Nephron (organoid): Measurements from ENCODE around the gene DGKI.
"Not testable (repeated sequence)": the region's sequence is repeated elsewhere in the genome, so short reads cannot be mapped to it uniquely, and the experiment has no call there.

Experiments used
- H3K27ac Mint-ChIP-seq, 3 experiments: 2 replicates each; pipeline ENCODE4 v1.8.0; 2020; ENCODE audit warnings: mixed read lengths in 3 of 3, mild to moderate bottlenecking in 2 of 3, moderate library complexity in 1 of 3
- H3K27me3 Mint-ChIP-seq: 2 replicates; pipeline ENCODE4 v1.8.0; 2021; ENCODE audit warnings: low read depth, mild to moderate bottlenecking, moderate library complexity, mixed read lengths
- H3K36me3 Mint-ChIP-seq: 2 replicates; pipeline ENCODE4 v1.8.0; 2020; ENCODE audit warnings: low read depth, mixed read lengths
- H3K4me1 Mint-ChIP-seq: 2 replicates; pipeline ENCODE4 v1.8.0; 2020; ENCODE audit warnings: mixed read lengths
- H3K4me3 Mint-ChIP-seq, 3 experiments: 2 replicates each; pipeline ENCODE4 v1.8.0; 2020; ENCODE audit warnings: mild to moderate bottlenecking in 3 of 3, mixed read lengths in 3 of 3, moderate library complexity in 2 of 3
- H3K9me3 Mint-ChIP-seq: 2 replicates; pipeline ENCODE4 v1.8.0; 2020; ENCODE audit warnings: mixed read lengths
- TF ChIP-seq, protein P1 (sequence below), 3 experiments: fragments of 200-600 bp; sonication (generic); IDR thresholded peaks; one replicate each; pipeline ENCODE4 v1.5.0; 2021; ENCODE audit warnings: antibody characterized with exemption in 3 of 3; ENCODE audit not compliant: unreplicated experiment in 3 of 3

DGKI gene

GRCh38 chr7:137717045-137717444, 129.7 kb downstream of the DGKI start:
- Mint-ChIP-seq H3K36me3 (no peaks in the 10 kb centered on the region), H3K27ac (no peak overlapping the region), H3K9me3 (no peaks in the 10 kb centered on the region), H3K4me3 (no peak overlapping the region), H3K27me3 (peaks cover 4% of the 10 kb centered on the region), H3K4me1 (no peaks in the 10 kb centered on the region)
- TF ChIP-seq, protein P1, sequence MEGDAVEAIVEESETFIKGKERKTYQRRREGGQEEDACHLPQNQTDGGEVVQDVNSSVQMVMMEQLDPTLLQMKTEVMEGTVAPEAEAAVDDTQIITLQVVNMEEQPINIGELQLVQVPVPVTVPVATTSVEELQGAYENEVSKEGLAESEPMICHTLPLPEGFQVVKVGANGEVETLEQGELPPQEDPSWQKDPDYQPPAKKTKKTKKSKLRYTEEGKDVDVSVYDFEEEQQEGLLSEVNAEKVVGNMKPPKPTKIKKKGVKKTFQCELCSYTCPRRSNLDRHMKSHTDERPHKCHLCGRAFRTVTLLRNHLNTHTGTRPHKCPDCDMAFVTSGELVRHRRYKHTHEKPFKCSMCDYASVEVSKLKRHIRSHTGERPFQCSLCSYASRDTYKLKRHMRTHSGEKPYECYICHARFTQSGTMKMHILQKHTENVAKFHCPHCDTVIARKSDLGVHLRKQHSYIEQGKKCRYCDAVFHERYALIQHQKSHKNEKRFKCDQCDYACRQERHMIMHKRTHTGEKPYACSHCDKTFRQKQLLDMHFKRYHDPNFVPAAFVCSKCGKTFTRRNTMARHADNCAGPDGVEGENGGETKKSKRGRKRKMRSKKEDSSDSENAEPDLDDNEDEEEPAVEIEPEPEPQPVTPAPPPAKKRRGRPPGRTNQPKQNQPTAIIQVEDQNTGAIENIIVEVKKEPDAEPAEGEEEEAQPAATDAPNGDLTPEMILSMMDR (IDR thresholded peaks at IDR 0.05; ENCODE audit: unreplicated experiment in 3 of 3) = no peak

DNA sequence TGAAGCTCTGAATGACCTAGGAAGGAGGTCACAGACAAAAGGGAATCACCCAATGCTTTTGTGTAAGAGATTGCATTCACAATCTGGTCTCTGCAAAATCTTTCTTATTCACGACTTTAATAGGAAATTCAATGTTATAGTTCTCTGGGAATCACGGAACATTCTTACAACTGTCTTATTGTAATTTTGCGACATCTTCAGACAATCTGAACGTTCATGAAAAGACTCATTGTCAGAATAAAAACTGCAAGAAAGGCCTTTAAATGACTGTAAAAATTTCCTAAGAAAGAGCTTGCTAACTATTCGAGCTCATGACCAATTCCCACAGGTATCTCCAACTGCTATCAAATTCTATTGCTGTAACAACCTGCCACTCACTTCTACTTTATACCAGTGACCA, 130.7 kb downstream of the DGKI start:
- TF ChIP-seq, protein P1 (IDR thresholded peaks at IDR 0.05; ENCODE audit: unreplicated experiment in 3 of 3) = no peak
- H3K4me1 Mint-ChIP-seq = no peaks in the 10 kb centered on the region
- no peaks in the 10 kb centered on the region for H3K36me3 Mint-ChIP-seq
- no peak overlapping the region for H3K27ac Mint-ChIP-seq
- H3K27me3 Mint-ChIP-seq = peaks cover 4% of the 10 kb centered on the region
- no peaks in the 10 kb centered on the region for H3K9me3 Mint-ChIP-seq
- H3K4me3 Mint-ChIP-seq = no peak overlapping the region

DNA sequence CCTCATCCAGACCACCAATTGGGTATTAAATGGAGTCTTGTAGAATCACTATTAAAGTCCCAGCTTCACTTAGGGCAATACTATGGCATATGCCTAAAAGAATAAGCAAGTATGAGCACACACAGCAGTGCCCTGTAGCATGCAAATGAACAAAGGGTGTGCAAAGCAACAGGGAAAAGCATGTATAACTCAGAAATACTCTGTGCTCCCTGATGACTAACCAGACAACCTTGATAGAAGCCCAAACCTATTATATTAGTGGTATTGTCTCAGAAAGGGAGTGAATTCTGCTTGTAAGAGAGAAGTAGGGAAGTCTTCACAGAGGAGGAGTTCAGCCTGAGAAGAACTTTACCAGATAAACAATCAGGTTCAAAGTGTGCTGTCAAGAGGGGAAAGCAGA, 131.2 kb downstream of the DGKI start:
- Mint-ChIP-seq H3K36me3 (no peaks in the 10 kb centered on the region), H3K27me3 (peaks cover 4% of the 10 kb centered on the region), H3K4me1 (no peaks in the 10 kb centered on the region), H3K27ac (no peak overlapping the region), H3K4me3 (no peak overlapping the region), H3K9me3 (no peaks in the 10 kb centered on the region)
- TF ChIP-seq, protein P1 (IDR thresholded peaks at IDR 0.05; ENCODE audit: unreplicated experiment in 3 of 3) = no peak

- Mint-ChIP-seq H3K36me3 (no peaks in the 10 kb centered on the region), H3K4me1 (no peaks in the 10 kb centered on the region), H3K4me3 (no peak overlapping the region), H3K27ac (no peak overlapping the region), H3K27me3 (peaks cover 4% of the 10 kb centered on the region), H3K9me3 (no peaks in the 10 kb centered on the region)
- TF ChIP-seq, protein P1 (IDR thresholded peaks at IDR 0.05; ENCODE audit: unreplicated experiment in 3 of 3) = no peak
Measured at GRCh38 chr7:137715121-137715520, 131.7 kb downstream of the DGKI start.

DNA sequence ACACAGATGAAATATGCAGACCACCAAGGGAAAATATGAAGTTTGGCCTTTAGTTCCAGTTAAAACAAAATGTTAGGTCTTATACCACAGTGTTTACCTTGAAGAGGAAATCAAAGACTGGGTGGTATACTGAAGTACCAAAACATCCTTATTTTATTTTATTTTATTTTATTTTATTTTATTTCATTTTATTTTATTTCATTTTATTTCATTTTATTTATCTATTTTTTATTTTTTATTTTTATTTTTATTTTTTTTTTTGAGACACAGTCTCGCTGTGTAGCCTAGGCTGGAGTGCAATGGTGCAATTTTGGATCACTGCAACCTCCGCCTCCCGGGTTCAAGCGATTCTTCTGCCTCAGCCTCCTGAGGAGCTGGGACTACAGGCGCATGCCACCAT, 140.4 kb downstream of the DGKI start:
- not testable (repeated sequence) for H3K4me1 Mint-ChIP-seq, H3K36me3 Mint-ChIP-seq, H3K27ac Mint-ChIP-seq, H3K4me3 Mint-ChIP-seq, H3K27me3 Mint-ChIP-seq
- H3K9me3 Mint-ChIP-seq = peaks cover 28% of the 10 kb centered on the region

GRCh38 chr7:137704723-137705122, 142.1 kb downstream of the DGKI start:
- H3K27ac Mint-ChIP-seq = no peak overlapping the region

More at GRCh38 chr7:137704723-137705122, 142.1 kb downstream of the DGKI start:
- Mint-ChIP-seq H3K4me1 (no peaks in the 10 kb centered on the region), H3K9me3 (peaks cover 28% of the 10 kb centered on the region), H3K4me3 (no peak overlapping the region), H3K27me3 (no peaks in the 10 kb centered on the region), H3K36me3 (no peaks in the 10 kb centered on the region)
- TF ChIP-seq, protein P1 (IDR thresholded peaks at IDR 0.05; ENCODE audit: unreplicated experiment in 3 of 3) = no peak
